HepG2 (cell line): ENCODE data around the gene PLRG1. TPM values are rescaled to one million over a fixed set of nuclear protein-coding genes. Genes with fewer than 3 reads are reported as not detected.

Experiments
- ARNTL ChIP-seq: sonication (generic); formaldehyde crosslinking; IDR thresholded peaks from 2 replicates; pipeline ENCODE4 v1.4.0; 2020; ENCODE audit warnings: mild to moderate bottlenecking, missing genetic modification reagents
- CHD2 ChIP-seq: IDR thresholded peaks from 2 replicates; pipeline ENCODE4 v1.6.1; 2011; ENCODE audit warnings: low read depth, low read length, improper control_type of control experiment
- HCFC1 ChIP-seq: fragments of 150-350 bp; IDR thresholded peaks from 2 replicates; pipeline ENCODE4 v1.6.1; 2014; ENCODE audit warnings: low read depth, low read length
- HNF4G ChIP-seq, 2 experiments: sonication (generic) in 1 of 2; formaldehyde crosslinking in 1 of 2; IDR thresholded peaks; 2 replicates each; pipeline versions ENCODE4 v1.4.0 to v1.6.1; 2011 to 2020; ENCODE audit warnings: borderline replicate concordance in 2 of 2, low read depth in 2 of 2, mild to moderate bottlenecking in 2 of 2, low read length in 1 of 2, missing genetic modification reagents in 1 of 2, moderate library complexity in 1 of 2
- HNRNPUL1 ChIP-seq: fragments of 200-400 bp; formaldehyde crosslinking; IDR thresholded peaks from 2 replicates; pipeline ENCODE4 v1.6.1; 2017; ENCODE audit warnings: low read depth, mild to moderate bottlenecking, low read length, moderate library complexity
- IRX3 ChIP-seq: sonication (generic); formaldehyde crosslinking; IDR thresholded peaks from 2 replicates; pipeline ENCODE4 v1.8.1; 2023; ENCODE audit warnings: mild to moderate bottlenecking, low read depth, missing genetic modification reagents, borderline replicate concordance
- JDP2 ChIP-seq: sonication (generic); formaldehyde crosslinking; IDR thresholded peaks from 2 replicates; pipeline ENCODE4 v1.8.1; 2022; ENCODE audit warnings: missing genetic modification reagents, borderline replicate concordance
- NFATC3 ChIP-seq: sonication (generic); formaldehyde crosslinking; IDR thresholded peaks from 2 replicates; pipeline ENCODE4 v1.5.1; 2020; ENCODE audit warnings: mild to moderate bottlenecking, missing genetic modification reagents
- POLR2G ChIP-seq: fragments of 200-400 bp; formaldehyde crosslinking; IDR thresholded peaks from 2 replicates; pipeline ENCODE4 v1.6.1; 2018; ENCODE audit warnings: mild to moderate bottlenecking, low read depth, low read length, moderate library complexity
- SIX1 ChIP-seq: sonication (generic); formaldehyde crosslinking; IDR thresholded peaks from 2 replicates; pipeline ENCODE4 v1.4.0; 2020; ENCODE audit warnings: missing genetic modification reagents, borderline replicate concordance
- SMC3 ChIP-seq: IDR thresholded peaks from 2 replicates; pipeline ENCODE4 v1.6.1; 2011; ENCODE audit warnings: low read length, improper control_type of control experiment
- SSRP1 ChIP-seq: IDR thresholded peaks from 2 replicates; pipeline ENCODE4 v1.6.1; 2016; ENCODE audit warnings: control low read depth
- TMF1 ChIP-seq: sonication (generic); formaldehyde crosslinking; IDR thresholded peaks from 2 replicates; pipeline ENCODE4 v1.8.1; 2022; ENCODE audit warnings: low read depth, missing genetic modification reagents
- ZFP62 ChIP-seq: sonication (generic); formaldehyde crosslinking; IDR thresholded peaks from 2 replicates; pipeline ENCODE4 v1.4.0; 2020; ENCODE audit warnings: missing genetic modification reagents
- ZNF546 ChIP-seq: sonication (generic); formaldehyde crosslinking; conservative IDR thresholded peaks from 2 replicates; pipeline ENCODE4 v1.8.1; 2023; ENCODE audit warnings: mild to moderate bottlenecking, missing genetic modification reagents
- polyA plus RNA-seq, 8 experiments: library from polyadenylated mRNA; depleted of rRNA in 3 of 8; stranded (reverse) in 7 of 8; unstranded in 1 of 8; fragments of >200 nt; fragmentation: Illumina TruSeq in 4 of 8; extraction: Trizol in 4 of 8; gene quantifications; 2 replicates each; pipeline versions ENCODE4 v1.2.1 to v1.2.3, GENCODE V29; 2011 to 2016; ENCODE audit warnings: low read depth in 4 of 8, missing spikeins in 1 of 8, mixed read lengths in 1 of 8; ENCODE audit not compliant: insufficient read depth in 1 of 8
- total RNA-seq, 5 experiments: library from RNA; depleted of rRNA; stranded (reverse); fragments of >200 nt; fragmentation: Illumina TruSeq; extraction: Trizol; gene quantifications; 2 replicates each; pipeline ENCODE4 v1.2.3, GENCODE V29; 2016; ENCODE audit warnings: low read depth in 1 of 5
- TF ChIP-seq, protein P1 (sequence below): sonication (generic); formaldehyde crosslinking; IDR thresholded peaks from 2 replicates; pipeline ENCODE4 v1.4.0; 2020; ENCODE audit warnings: missing genetic modification reagents
- TF ChIP-seq, protein P2 (sequence below): sonication (generic); formaldehyde crosslinking; IDR thresholded peaks from 2 replicates; pipeline ENCODE4 v1.4.0; 2020; ENCODE audit warnings: mild to moderate bottlenecking, missing genetic modification reagents

PLRG1 gene
- total and polyA plus RNA-seq, 2 of the 13 experiments (the other 11 are each of a cell fraction or from before 2014, with no cell fraction given), result 77.3 to 110 TPM

DNA sequence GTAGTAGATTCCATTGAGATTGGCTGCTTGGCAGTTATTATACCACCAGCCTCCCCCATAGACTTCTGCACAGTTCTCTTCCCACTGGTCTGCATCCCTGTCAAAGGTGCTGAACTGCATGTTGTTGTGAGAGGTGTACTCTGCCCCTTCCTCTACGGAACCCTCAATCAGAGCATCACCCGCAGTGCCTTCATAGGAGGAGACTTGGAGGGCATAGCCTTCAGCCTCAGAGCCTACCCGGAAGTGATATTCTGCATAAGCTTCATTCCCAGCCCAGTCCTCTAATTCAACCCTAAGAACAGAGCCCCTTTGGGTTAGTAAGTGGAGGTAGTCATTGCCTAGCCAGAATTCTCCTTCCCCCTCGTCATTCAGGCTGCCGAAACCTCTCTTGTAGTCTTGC lies 34.1 kb upstream of the PLRG1 start (continued):
- TF ChIP-seq ARNTL (CRISPR knock-in tag) (peak; percentile 45; the same call in 1 of the 2 replicates), HNRNPUL1 (no peak), HCFC1 (no peak), ZFP62 (no peak), SMC3 (no peak), IRX3 (CRISPR knock-in tag) (0 out of 2 replicates have a peak, but pooled peaks have one; percentile 51), CHD2 (no peak), TMF1 (CRISPR knock-in tag) (0 out of 2 replicates have a peak, but pooled peaks have one; percentile 25), POLR2G (peak; percentile 41), SSRP1 (CRISPR knock-in tag) (0 out of 2 replicates have a peak, but pooled peaks have one; percentile 81), NFATC3 (CRISPR knock-in tag) (no peak), ZNF546 (CRISPR knock-in tag) (no peak), JDP2 (CRISPR knock-in tag) (no peak), HNF4G (IDR thresholded peaks at IDR 0.05; ENCODE audit: borderline replicate concordance, low read depth, low read length) (no peak), HNF4G (CRISPR knock-in tag; IDR thresholded peaks at IDR 0.05; ENCODE audit: borderline replicate concordance, low read depth) (no peak), SIX1 (CRISPR knock-in tag) (no peak)
- TF ChIP-seq, protein P1, sequence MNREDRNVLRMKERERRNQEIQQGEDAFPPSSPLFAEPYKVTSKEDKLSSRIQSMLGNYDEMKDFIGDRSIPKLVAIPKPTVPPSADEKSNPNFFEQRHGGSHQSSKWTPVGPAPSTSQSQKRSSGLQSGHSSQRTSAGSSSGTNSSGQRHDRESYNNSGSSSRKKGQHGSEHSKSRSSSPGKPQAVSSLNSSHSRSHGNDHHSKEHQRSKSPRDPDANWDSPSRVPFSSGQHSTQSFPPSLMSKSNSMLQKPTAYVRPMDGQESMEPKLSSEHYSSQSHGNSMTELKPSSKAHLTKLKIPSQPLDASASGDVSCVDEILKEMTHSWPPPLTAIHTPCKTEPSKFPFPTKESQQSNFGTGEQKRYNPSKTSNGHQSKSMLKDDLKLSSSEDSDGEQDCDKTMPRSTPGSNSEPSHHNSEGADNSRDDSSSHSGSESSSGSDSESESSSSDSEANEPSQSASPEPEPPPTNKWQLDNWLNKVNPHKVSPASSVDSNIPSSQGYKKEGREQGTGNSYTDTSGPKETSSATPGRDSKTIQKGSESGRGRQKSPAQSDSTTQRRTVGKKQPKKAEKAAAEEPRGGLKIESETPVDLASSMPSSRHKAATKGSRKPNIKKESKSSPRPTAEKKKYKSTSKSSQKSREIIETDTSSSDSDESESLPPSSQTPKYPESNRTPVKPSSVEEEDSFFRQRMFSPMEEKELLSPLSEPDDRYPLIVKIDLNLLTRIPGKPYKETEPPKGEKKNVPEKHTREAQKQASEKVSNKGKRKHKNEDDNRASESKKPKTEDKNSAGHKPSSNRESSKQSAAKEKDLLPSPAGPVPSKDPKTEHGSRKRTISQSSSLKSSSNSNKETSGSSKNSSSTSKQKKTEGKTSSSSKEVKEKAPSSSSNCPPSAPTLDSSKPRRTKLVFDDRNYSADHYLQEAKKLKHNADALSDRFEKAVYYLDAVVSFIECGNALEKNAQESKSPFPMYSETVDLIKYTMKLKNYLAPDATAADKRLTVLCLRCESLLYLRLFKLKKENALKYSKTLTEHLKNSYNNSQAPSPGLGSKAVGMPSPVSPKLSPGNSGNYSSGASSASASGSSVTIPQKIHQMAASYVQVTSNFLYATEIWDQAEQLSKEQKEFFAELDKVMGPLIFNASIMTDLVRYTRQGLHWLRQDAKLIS (CRISPR knock-in tag), result no peak
- TF ChIP-seq, protein P2, sequence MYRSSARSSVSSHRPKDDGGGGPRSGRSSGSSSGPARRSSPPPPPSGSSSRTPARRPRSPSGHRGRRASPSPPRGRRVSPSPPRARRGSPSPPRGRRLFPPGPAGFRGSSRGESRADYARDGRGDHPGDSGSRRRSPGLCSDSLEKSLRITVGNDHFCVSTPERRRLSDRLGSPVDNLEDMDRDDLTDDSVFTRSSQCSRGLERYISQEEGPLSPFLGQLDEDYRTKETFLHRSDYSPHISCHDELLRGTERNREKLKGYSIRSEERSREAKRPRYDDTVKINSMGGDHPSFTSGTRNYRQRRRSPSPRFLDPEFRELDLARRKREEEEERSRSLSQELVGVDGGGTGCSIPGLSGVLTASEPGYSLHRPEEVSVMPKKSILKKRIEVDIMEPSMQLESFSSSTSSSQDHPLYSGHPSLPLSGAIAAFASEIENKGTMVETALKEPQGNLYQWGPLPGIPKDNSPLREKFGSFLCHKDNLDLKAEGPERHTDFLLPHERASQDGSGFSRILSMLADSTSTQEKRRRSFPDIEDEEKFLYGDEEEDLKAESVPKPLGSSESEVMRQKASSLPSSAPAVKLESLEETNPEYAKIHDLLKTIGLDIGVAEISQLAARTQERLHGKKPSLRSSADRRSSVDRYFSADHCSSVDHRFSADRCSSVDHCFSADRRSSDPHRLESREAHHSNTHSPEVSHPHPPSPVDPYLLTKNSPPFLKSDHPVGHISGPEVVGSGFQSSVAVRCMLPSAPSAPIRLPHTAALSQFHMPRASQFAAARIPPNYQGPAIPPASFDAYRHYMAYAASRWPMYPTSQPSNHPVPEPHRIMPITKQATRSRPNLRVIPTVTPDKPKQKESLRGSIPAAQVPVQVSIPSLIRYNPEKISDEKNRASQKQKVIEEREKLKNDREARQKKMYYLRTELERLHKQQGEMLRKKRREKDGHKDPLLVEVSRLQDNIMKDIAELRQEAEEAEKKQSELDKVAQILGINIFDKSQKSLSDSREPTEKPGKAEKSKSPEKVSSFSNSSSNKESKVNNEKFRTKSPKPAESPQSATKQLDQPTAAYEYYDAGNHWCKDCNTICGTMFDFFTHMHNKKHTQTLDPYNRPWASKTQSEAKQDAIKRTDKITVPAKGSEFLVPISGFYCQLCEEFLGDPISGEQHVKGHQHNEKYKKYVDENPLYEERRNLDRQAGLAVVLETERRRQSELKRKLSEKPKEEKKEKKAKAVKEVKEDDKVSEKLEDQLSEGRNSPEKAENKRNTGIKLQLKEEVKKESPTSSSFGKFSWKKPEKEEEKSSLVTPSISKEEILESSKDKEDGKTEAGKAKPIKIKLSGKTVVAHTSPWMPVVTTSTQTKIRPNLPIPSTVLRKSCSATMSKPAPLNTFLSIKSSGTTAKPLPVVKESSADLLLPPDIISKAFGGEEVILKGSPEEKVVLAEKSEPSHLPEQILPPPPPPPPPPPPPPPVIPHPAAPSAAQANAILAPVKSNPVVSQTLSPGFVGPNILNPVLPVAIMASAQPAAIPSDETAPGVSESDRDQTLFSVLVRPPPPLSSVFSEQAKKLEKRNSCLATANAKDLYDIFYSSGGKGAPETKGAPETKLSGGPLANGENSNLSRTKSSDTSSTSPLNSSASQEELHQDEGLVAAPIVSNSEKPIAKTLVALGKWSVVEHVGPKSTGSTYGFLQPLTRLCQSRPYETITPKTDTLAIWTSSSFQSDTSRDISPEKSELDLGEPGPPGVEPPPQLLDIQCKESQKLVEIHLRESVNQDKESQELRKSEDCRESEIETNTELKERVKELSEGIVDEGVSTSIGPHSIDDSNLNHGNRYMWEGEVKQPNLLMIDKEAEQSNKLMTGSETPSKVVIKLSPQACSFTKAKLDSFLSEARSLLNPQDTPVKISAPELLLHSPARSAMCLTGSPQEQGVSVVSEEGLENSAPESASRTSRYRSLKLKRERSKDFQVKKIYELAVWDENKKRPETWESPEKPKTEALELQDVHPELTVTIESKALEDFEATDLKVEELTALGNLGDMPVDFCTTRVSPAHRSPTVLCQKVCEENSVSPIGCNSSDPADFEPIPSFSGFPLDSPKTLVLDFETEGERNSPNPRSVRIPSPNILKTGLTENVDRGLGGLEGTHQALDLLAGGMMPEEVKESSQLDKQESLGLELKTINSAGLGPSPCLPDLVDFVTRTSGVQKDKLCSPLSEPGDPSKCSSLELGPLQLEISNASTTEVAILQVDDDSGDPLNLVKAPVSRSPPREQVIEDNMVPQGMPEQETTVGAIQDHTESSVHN (CRISPR knock-in tag), result peak; percentile 95
